HCT116 (cell line): ENCODE results near the gene ARHGAP1. TPM values are rescaled to one million over a fixed set of nuclear protein-coding genes. Genes with fewer than 3 reads are reported as not detected.

ENCODE experiments used
- ATAC-seq: fragments of 200-7000 bp; cut with Tn5 transposase; 2 replicates; pipeline ENCODE4 v1.9.1; 2020; ENCODE audit warnings: mild to moderate bottlenecking, moderate library complexity
- BruUV-seq: library from RNA; stranded (reverse); fragments of 400-500 nt; replicated peaks from 2 replicates; lab custom pipeline; 2021; lab: Mats Ljungman, UMichigan
- CTCF ChIA-PET: fragments of 300-600 bp; sonication (Branson Sonifier 250); formaldehyde crosslinking; loops from one replicate; lab custom pipeline; 2021; ENCODE audit warnings: antibody characterized with exemption; lab: Charles Lee
- POLR2A ChIA-PET: fragments of 300-600, 350-600 bp; sonication (Branson Sonifier 250); formaldehyde crosslinking; loops from one replicate; lab custom pipeline; 2021; ENCODE audit warnings: antibody characterized with exemption; lab: Charles Lee
- RAD21 ChIA-PET, 2 experiments: fragments of 300-600 bp; sonication (Branson Sonifier 250); formaldehyde crosslinking; loops; one replicate each; lab custom pipeline; 2023; ENCODE audit warnings: low total read pairs in 2 of 2; ENCODE audit not compliant: uncharacterized antibody in 2 of 2, unreplicated experiment in 2 of 2, low non-redundant PET in 1 of 2; lab: Charles Lee
- DNase-seq: peaks from one replicate; pipeline ENCODE4 v3.0.0-alpha.2; 2010; ENCODE audit warnings: low read depth, low spot score
- H2AFZ ChIP-seq: fragments of 200-600 bp; shearing (Covaris generic), sonication (generic); 2 replicates; pipeline ENCODE4 v1.6.1; 2017; ENCODE audit warnings: low read depth, mixed run types, mixed read lengths, antibody characterized with exemption, low read length; ENCODE audit not compliant: poor library complexity, severe bottlenecking
- H3K27ac ChIP-seq: 2 replicates; pipeline ENCODE4 v1.5.1; 2012; ENCODE audit warnings: low read depth, low read length
- H3K27me3 ChIP-seq: fragments of 200-600 bp; sonication (generic); 2 replicates; pipeline ENCODE4 v1.6.1; 2016; ENCODE audit warnings: mixed run types, low read length, mixed read lengths; ENCODE audit not compliant: insufficient read depth
- H3K36me3 ChIP-seq, 2 experiments: fragments of 200-500 bp in 1 of 2; fragments of 200-600 bp in 1 of 2; sonication (Bioruptor generic) in 1 of 2; sonication (generic) in 1 of 2; 2 replicates each; pipeline versions ENCODE4 v1.5.1 to v1.6.1; 2014 to 2016; ENCODE audit warnings: low read length in 2 of 2, inconsistent platforms in 1 of 2, mixed read lengths in 1 of 2, mixed run types in 1 of 2; ENCODE audit not compliant: insufficient read depth in 2 of 2, control insufficient read depth in 1 of 2
- H3K4me1 ChIP-seq, 2 experiments: fragments of 200-600 bp in 1 of 2; sonication (generic) in 1 of 2; 2 replicates each; pipeline versions ENCODE4 v1.5.1 to v1.6.1; 2012 to 2017; ENCODE audit warnings: low read length in 2 of 2, inconsistent platforms in 1 of 2, mild to moderate bottlenecking in 1 of 2, mixed read lengths in 1 of 2, mixed run types in 1 of 2, moderate library complexity in 1 of 2; ENCODE audit not compliant: insufficient read depth in 2 of 2, control insufficient read depth in 1 of 2
- H3K4me2 ChIP-seq: fragments of 200-600 bp; sonication (generic); 2 replicates; pipeline ENCODE4 v1.6.1; 2017; ENCODE audit warnings: mixed run types, low read length, mixed read lengths
- H3K4me3 ChIP-seq, 2 experiments: fragments of 200-600 bp in 1 of 2; sonication (generic) in 1 of 2; replicated peaks in 1 of 2; 2 replicates each; pipeline ENCODE4 v1.5.1; 2011 to 2016; ENCODE audit warnings: low read length in 2 of 2, control low read depth in 1 of 2, low read depth in 1 of 2, mild to moderate bottlenecking in 1 of 2, mixed read lengths in 1 of 2, mixed run types in 1 of 2
- H3K79me2 ChIP-seq: fragments of 200-600 bp; sonication (generic); 2 replicates; pipeline ENCODE4 v1.6.1; 2017; ENCODE audit warnings: mild to moderate bottlenecking, mixed run types, low read length, moderate library complexity, mixed read lengths; ENCODE audit not compliant: insufficient read depth
- H3K9ac ChIP-seq: fragments of 200-600 bp; sonication (generic); 2 replicates; pipeline ENCODE4 v1.6.1; 2016; ENCODE audit warnings: low read length, mixed read lengths
- H3K9me2 ChIP-seq: fragments of 200-600 bp; sonication (generic), shearing (Covaris generic); 2 replicates; pipeline ENCODE4 v1.6.1; 2017; ENCODE audit warnings: mixed run types, mild to moderate bottlenecking, moderate library complexity; ENCODE audit not compliant: insufficient read depth
- H3K9me3 ChIP-seq, 2 experiments: fragments of 200-500 bp in 1 of 2; fragments of 200-600 bp in 1 of 2; sonication (Bioruptor generic) in 1 of 2; sonication (generic) in 1 of 2; 2 replicates each; pipeline ENCODE4 v1.6.1; 2014 to 2017; ENCODE audit warnings: low read length in 2 of 2, mixed read lengths in 2 of 2, inconsistent platforms in 1 of 2, low read depth in 1 of 2, mild to moderate bottlenecking in 1 of 2, mixed run types in 1 of 2, moderate library complexity in 1 of 2; ENCODE audit not compliant: control insufficient read depth in 1 of 2, insufficient read depth in 1 of 2
- H4K20me1 ChIP-seq: fragments of 200-600 bp; sonication (generic), shearing (Covaris generic); 2 replicates; pipeline ENCODE4 v1.6.1; 2017; ENCODE audit warnings: mixed run types, mild to moderate bottlenecking, moderate library complexity; ENCODE audit not compliant: insufficient read depth
- EGR1 ChIP-seq: IDR thresholded peaks from 2 replicates; pipeline ENCODE4 v1.6.1; 2012; ENCODE audit warnings: low read depth
- ELF1 ChIP-seq: IDR thresholded peaks from 2 replicates; pipeline ENCODE4 v1.6.1; 2012; ENCODE audit warnings: low read depth, borderline replicate concordance
- EZH2 ChIP-seq: fragments of 200-600 bp; sonication (generic); IDR thresholded peaks from 2 replicates; pipeline ENCODE4 v1.6.1; 2017; ENCODE audit warnings: antibody characterized with exemption, mixed run types
- FOSL1 ChIP-seq: IDR thresholded peaks from 2 replicates; pipeline ENCODE4 v1.6.1; 2012; ENCODE audit warnings: low read depth
- JUND ChIP-seq: IDR thresholded peaks from 2 replicates; pipeline ENCODE4 v1.6.1; 2012
- POLR2A ChIP-seq: IDR thresholded peaks from 2 replicates; pipeline ENCODE4 v1.7.0; 2011; ENCODE audit warnings: borderline replicate concordance; ENCODE audit not compliant: insufficient read depth, insufficient read length; ENCODE audit errors: extremely low read depth
- POLR2AphosphoS5 ChIP-seq: IDR thresholded peaks from 2 replicates; pipeline ENCODE4 v1.6.1; 2011; ENCODE audit warnings: mild to moderate bottlenecking, low read depth, low read length, moderate library complexity
- RAD21 ChIP-seq: IDR thresholded peaks from 2 replicates; pipeline ENCODE4 v1.6.1; 2012; ENCODE audit warnings: low read depth, mild to moderate bottlenecking
- SIN3A ChIP-seq: IDR thresholded peaks from 2 replicates; pipeline ENCODE4 v1.6.1; 2012; ENCODE audit warnings: low read depth
- SP1 ChIP-seq: IDR thresholded peaks from 2 replicates; pipeline ENCODE4 v1.6.1; 2012; ENCODE audit warnings: low read depth
- SRF ChIP-seq: IDR thresholded peaks from 2 replicates; pipeline ENCODE4 v1.6.1; 2012; ENCODE audit warnings: low read depth
- YY1 ChIP-seq: IDR thresholded peaks from 2 replicates; pipeline ENCODE4 v1.6.1; 2011; ENCODE audit warnings: low read length, low read depth, moderate library complexity, mild to moderate bottlenecking; ENCODE audit not compliant: insufficient replicate concordance; ENCODE audit errors: extremely low read depth
- ZFX ChIP-seq: fragments of 450-650 bp; IDR thresholded peaks from 2 replicates; pipeline ENCODE4 v1.6.1; 2017
- intact Hi-C: fragments of 100-400 bp; cut with micrococcal nuclease; formaldehyde crosslinking; loops from 2 replicates; pipeline ENCODE4 v1.10.0; 2022
- total RNA-seq: library from RNA; stranded (reverse); gene quantifications from one replicate; pipeline ENCODE4 v1.2.1, GENCODE V29; 2021; ENCODE audit not compliant: unreplicated experiment
- TF ChIP-seq, protein P1 (sequence below): IDR thresholded peaks from 2 replicates; pipeline ENCODE4 v1.6.1; 2012; ENCODE audit warnings: low read depth
- TF ChIP-seq, protein P2 (sequence below), 3 experiments: fragments of 200-600 bp in 1 of 3; sonication (generic) in 1 of 3; IDR thresholded peaks in 2 of 3; conservative IDR thresholded peaks in 1 of 3; 2 replicates each; pipeline ENCODE4 v1.5.1; 2012 to 2017; ENCODE audit warnings: low read depth in 2 of 3, low read length in 2 of 3, antibody characterized with exemption in 1 of 3, borderline replicate concordance in 1 of 3, control low read depth in 1 of 3, mild to moderate bottlenecking in 1 of 3, mixed read lengths in 1 of 3, mixed run types in 1 of 3, moderate library complexity in 1 of 3; ENCODE audit not compliant: insufficient read depth in 1 of 3

ARHGAP1 gene
- total RNA-seq, 1 experiment from 2014 or later = 36.9 TPM

DNA sequence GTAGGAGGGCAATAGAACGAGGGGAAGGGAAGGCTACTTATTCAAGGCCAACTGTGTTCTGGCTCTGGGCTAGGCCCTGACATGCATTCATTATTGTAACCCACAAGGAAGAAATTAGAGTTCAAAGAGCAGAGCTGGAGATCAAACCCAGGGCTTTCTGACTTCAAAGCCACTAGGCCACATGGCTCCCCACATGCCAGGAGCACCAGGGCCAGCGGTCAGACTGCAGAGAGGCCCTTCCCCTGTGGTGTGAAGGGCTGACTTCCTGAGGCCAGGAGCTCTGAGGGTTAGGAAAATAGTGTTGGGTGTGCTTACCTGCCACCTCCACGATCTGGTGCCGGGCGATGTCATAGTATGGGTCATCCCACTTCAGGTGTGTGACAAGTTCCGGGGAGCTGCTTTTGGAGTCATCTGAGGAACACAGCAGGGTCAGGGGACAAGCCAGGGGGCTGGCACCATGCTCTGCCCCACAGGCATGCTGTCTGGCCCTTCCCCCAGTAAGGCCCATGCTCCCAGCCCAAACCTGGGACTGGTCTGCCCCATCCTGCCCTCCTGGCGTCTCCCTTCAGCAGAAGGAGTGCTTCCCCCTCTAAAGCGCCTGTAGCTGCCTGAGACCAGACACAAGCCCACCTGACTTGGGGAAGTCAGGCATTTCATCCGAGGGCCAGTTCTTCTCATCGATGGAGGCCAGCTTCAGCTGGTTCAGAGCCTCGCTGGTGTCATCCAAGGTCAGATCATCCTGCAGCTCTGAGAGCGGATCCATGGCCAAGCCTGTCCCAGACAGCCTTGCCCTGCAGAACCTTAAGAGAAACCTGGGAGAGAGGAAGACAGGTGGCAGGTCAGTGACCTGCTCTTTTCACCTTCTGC lies 4.8 kb downstream of the ARHGAP1 start:
- Histone ChIP-seq H3K4me3 (no peak overlapping the region), H3K9me3 (no peaks in the 10 kb centered on the region), H3K9me2 (no peaks in the 10 kb centered on the region), H3K4me1 (peaks cover 0 to 13% of the 10 kb centered on the region in 2 experiments; a peak in 1 of 4 replicates), H3K27me3 (no peaks in the 10 kb centered on the region), H3K27ac (no peak overlapping the region), H3K79me2 (peaks cover 13% of the 10 kb centered on the region), H4K20me1 (no peaks in the 10 kb centered on the region), H3K9ac (no peak overlapping the region), H3K36me3 (peaks cover 0 to 6% of the 10 kb centered on the region in 2 experiments; a peak in 1 of 4 replicates), H3K4me2 (no peak overlapping the region), H2AFZ (no peak overlapping the region)
- no TSS peak for BruUV-seq
- ChIA-PET CTCF (no interaction called here), POLR2A (no interaction called here), RAD21 (no interaction called here)
- intact Hi-C loops = no loop called here
- TF ChIP-seq YY1 (no peak), EZH2 (no peak), SIN3A (no peak), POLR2A (no peak), RAD21 (no peak), EGR1 (no peak), SP1 (no peak), JUND (no peak), ELF1 (no peak), ZFX (no peak), SRF (no peak), POLR2AphosphoS5 (no peak), FOSL1 (no peak)
- TF ChIP-seq, protein P1, sequence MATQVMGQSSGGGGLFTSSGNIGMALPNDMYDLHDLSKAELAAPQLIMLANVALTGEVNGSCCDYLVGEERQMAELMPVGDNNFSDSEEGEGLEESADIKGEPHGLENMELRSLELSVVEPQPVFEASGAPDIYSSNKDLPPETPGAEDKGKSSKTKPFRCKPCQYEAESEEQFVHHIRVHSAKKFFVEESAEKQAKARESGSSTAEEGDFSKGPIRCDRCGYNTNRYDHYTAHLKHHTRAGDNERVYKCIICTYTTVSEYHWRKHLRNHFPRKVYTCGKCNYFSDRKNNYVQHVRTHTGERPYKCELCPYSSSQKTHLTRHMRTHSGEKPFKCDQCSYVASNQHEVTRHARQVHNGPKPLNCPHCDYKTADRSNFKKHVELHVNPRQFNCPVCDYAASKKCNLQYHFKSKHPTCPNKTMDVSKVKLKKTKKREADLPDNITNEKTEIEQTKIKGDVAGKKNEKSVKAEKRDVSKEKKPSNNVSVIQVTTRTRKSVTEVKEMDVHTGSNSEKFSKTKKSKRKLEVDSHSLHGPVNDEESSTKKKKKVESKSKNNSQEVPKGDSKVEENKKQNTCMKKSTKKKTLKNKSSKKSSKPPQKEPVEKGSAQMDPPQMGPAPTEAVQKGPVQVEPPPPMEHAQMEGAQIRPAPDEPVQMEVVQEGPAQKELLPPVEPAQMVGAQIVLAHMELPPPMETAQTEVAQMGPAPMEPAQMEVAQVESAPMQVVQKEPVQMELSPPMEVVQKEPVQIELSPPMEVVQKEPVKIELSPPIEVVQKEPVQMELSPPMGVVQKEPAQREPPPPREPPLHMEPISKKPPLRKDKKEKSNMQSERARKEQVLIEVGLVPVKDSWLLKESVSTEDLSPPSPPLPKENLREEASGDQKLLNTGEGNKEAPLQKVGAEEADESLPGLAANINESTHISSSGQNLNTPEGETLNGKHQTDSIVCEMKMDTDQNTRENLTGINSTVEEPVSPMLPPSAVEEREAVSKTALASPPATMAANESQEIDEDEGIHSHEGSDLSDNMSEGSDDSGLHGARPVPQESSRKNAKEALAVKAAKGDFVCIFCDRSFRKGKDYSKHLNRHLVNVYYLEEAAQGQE = no peak
- TF ChIP-seq, protein P2, sequence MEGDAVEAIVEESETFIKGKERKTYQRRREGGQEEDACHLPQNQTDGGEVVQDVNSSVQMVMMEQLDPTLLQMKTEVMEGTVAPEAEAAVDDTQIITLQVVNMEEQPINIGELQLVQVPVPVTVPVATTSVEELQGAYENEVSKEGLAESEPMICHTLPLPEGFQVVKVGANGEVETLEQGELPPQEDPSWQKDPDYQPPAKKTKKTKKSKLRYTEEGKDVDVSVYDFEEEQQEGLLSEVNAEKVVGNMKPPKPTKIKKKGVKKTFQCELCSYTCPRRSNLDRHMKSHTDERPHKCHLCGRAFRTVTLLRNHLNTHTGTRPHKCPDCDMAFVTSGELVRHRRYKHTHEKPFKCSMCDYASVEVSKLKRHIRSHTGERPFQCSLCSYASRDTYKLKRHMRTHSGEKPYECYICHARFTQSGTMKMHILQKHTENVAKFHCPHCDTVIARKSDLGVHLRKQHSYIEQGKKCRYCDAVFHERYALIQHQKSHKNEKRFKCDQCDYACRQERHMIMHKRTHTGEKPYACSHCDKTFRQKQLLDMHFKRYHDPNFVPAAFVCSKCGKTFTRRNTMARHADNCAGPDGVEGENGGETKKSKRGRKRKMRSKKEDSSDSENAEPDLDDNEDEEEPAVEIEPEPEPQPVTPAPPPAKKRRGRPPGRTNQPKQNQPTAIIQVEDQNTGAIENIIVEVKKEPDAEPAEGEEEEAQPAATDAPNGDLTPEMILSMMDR (IDR thresholded peaks at IDR 0.05 in 2 of 3, conservative IDR thresholded peaks at IDR 0.05 in 1 of 3; ENCODE audit: borderline replicate concordance in 1 of 3, insufficient read depth in 1 of 3, low read depth in 2 of 3, low read length in 2 of 3) = no peak
- ATAC-seq (no peak), DNase-seq (no peak)
